DOHH2 (cell line): ENCODE measurements around the gene ZNRD2.

Experiments
- H3F3A ChIP-seq: fragments of 200-600 bp; sonication (generic), shearing (Covaris generic); 2 replicates; pipeline ENCODE4 v1.6.0; 2016; ENCODE audit warnings: antibody characterized with exemption, mild to moderate bottlenecking; ENCODE audit not compliant: control insufficient read depth, insufficient read depth
- H3K27ac ChIP-seq: fragments of 200-600 bp; sonication (generic); 2 replicates; pipeline ENCODE4 v1.5.1; 2014; ENCODE audit warnings: low read depth, mild to moderate bottlenecking, low read length, moderate library complexity
- H3K27me3 ChIP-seq: fragments of 200-600 bp; sonication (generic); 2 replicates; pipeline ENCODE4 v1.6.1; 2014; ENCODE audit warnings: mild to moderate bottlenecking, low read length, mixed read lengths; ENCODE audit not compliant: control insufficient read depth
- H3K36me3 ChIP-seq: fragments of 200-600 bp; sonication (generic); 2 replicates; pipeline ENCODE4 v1.6.1; 2014; ENCODE audit warnings: mild to moderate bottlenecking, low read length, moderate library complexity, mixed read lengths; ENCODE audit not compliant: control insufficient read depth
- H3K4me1 ChIP-seq: fragments of 200-600 bp; sonication (generic); 2 replicates; pipeline ENCODE4 v1.6.1; 2014; ENCODE audit warnings: mild to moderate bottlenecking, low read length, mixed read lengths; ENCODE audit not compliant: control insufficient read depth
- H3K4me2 ChIP-seq: fragments of 200-600 bp; sonication (generic); 2 replicates; pipeline ENCODE4 v1.6.0; 2014; ENCODE audit warnings: mild to moderate bottlenecking, low read length, moderate library complexity
- H3K4me3 ChIP-seq: fragments of 200-600 bp; sonication (generic); 2 replicates; pipeline ENCODE4 v1.5.1; 2014; ENCODE audit warnings: mild to moderate bottlenecking, low read length, mixed read lengths
- H3K79me2 ChIP-seq: fragments of 200-600 bp; sonication (generic); 2 replicates; pipeline ENCODE4 v1.6.1; 2014; ENCODE audit warnings: mild to moderate bottlenecking, low read length, mixed read lengths; ENCODE audit not compliant: control insufficient read depth
- H3K9me2 ChIP-seq: fragments of 200-600 bp; sonication (generic); replicated peaks from 2 replicates; pipeline ENCODE4 v1.6.1; 2014; ENCODE audit warnings: mild to moderate bottlenecking, low read length, mixed read lengths; ENCODE audit not compliant: control insufficient read depth
- H3K9me3 ChIP-seq: fragments of 200-600 bp; sonication (generic); 2 replicates; pipeline ENCODE4 v1.6.1; 2014; ENCODE audit warnings: antibody characterized with exemption, low read length, mixed read lengths; ENCODE audit not compliant: control insufficient read depth, insufficient read depth
- H4K20me1 ChIP-seq: fragments of 200-600 bp; sonication (generic); 2 replicates; pipeline ENCODE4 v1.6.0; 2014; ENCODE audit warnings: low read depth, mild to moderate bottlenecking, antibody characterized with exemption, low read length, moderate library complexity; ENCODE audit not compliant: control insufficient read depth, insufficient read depth
- EZH2phosphoT487 ChIP-seq: fragments of 200-600 bp; sonication (generic); IDR thresholded peaks from 2 replicates; pipeline ENCODE4 v1.6.1; 2017; ENCODE audit warnings: borderline replicate concordance, mild to moderate bottlenecking, antibody characterized with exemption, low read length, moderate library complexity, mixed read lengths
- TF ChIP-seq, protein P1 (sequence below): fragments of 200-600 bp; sonication (generic); IDR thresholded peaks from one replicate; pipeline ENCODE4 v1.5.1; 2014; ENCODE audit warnings: antibody characterized with exemption, mild to moderate bottlenecking, low read depth, low read length; ENCODE audit not compliant: poor library complexity, severe bottlenecking

The ZNRD2 gene

DNA sequence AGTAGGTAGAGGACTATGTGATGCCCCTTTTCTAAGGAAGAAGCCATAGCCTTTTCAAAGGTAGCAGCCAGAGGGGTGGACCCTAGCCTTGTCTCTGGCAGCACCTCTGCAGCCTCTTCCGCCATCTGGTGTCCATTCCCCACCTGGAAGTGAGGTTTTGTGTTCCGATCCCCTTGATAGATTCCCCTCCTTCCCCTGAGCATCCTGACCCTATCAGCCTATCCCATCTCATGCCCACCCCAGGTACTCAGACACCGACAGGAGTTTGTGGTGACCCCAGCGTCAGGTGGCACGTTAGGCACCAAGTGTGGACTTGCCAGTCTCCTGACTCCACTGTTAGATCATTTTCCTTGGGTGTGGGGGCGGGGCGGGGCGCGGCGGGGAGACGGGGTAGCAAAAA is 1.7 kb downstream of the ZNRD2 start:
- 0 out of 2 replicates have a peak, but pooled peaks cover 2% of the 10 kb centered on the region for H4K20me1 ChIP-seq
- peak overlapping the region; percentile 98 for H3K4me3 ChIP-seq
- H3K27ac ChIP-seq = peak overlapping the region; percentile 31
- no peaks in the 10 kb centered on the region for H3K9me3 ChIP-seq
- H3K9me2 ChIP-seq = no peaks in the 10 kb centered on the region
- TF ChIP-seq EZH2phosphoT487 = no peak
- TF ChIP-seq, protein P1, sequence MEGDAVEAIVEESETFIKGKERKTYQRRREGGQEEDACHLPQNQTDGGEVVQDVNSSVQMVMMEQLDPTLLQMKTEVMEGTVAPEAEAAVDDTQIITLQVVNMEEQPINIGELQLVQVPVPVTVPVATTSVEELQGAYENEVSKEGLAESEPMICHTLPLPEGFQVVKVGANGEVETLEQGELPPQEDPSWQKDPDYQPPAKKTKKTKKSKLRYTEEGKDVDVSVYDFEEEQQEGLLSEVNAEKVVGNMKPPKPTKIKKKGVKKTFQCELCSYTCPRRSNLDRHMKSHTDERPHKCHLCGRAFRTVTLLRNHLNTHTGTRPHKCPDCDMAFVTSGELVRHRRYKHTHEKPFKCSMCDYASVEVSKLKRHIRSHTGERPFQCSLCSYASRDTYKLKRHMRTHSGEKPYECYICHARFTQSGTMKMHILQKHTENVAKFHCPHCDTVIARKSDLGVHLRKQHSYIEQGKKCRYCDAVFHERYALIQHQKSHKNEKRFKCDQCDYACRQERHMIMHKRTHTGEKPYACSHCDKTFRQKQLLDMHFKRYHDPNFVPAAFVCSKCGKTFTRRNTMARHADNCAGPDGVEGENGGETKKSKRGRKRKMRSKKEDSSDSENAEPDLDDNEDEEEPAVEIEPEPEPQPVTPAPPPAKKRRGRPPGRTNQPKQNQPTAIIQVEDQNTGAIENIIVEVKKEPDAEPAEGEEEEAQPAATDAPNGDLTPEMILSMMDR = peak; percentile 40
- H3K79me2 ChIP-seq = peaks cover 66% of the 10 kb centered on the region
- H3K4me2 ChIP-seq = peak overlapping the region; percentile 87
- peaks cover 27% of the 10 kb centered on the region for H3F3A ChIP-seq
- peaks cover 61% of the 10 kb centered on the region for H3K4me1 ChIP-seq
- H3K27me3 ChIP-seq = no peaks in the 10 kb centered on the region
- peaks cover 26% of the 10 kb centered on the region for H3K36me3 ChIP-seq

DNA sequence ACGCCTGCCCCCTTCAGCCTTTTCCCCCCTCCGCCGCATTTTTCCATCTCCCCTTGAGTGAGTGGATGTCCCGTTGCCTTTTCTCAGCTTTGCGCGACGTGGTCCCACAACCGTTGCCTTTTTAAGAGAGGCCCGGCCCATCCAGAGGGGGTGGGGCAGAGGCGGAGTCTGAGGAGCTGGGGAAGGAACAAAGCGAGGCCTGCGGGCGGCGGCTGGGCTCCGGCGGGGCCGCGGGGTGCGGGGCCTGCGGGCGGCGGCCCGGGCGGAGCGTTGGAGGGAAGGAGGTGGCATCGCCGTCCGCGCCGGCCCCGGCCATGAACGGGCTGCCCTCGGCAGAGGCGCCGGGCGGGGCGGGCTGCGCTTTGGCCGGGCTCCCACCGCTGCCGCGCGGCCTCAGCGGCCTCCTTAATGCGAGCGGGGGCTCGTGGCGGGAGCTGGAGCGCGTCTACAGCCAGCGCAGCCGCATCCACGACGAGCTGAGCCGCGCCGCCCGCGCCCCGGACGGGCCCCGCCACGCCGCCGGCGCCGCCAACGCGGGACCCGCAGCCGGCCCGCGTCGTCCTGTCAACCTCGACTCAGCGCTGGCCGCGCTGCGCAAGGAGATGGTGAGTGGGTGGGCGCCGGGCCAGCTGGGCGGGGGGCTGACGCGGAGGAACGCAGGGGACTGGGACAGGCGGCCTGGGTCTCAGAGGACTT is 2.2 kb downstream of the ZNRD2 start, which contains the start of gene FAM89B:
FAM89B (plus strand) TSS at position 183 of the 696 bp plus-strand sequence; CDS start at position 315, 132 bp downstream.
- Histone ChIP-seq H3K4me3 (peak within 1 kb of the TSS; percentile 98), H3F3A (peaks cover 27% of the 10 kb centered on the region), H3K4me1 (peaks cover 65% of the 10 kb centered on the region), H3K79me2 (peaks cover 64% of the 10 kb centered on the region), H3K36me3 (peaks cover 26% of the 10 kb centered on the region), H4K20me1 (0 out of 2 replicates have a peak, but pooled peaks cover 2% of the 10 kb centered on the region), H3K9me3 (no peaks in the 10 kb centered on the region), H3K4me2 (peak within 1 kb of the TSS; percentile 87), H3K9me2 (no peaks in the 10 kb centered on the region), H3K27me3 (no peaks in the 10 kb centered on the region), H3K27ac (peak within 1 kb of the TSS; percentile 90)
- no peak for TF ChIP-seq EZH2phosphoT487
- TF ChIP-seq, protein P1 = no peak

DNA sequence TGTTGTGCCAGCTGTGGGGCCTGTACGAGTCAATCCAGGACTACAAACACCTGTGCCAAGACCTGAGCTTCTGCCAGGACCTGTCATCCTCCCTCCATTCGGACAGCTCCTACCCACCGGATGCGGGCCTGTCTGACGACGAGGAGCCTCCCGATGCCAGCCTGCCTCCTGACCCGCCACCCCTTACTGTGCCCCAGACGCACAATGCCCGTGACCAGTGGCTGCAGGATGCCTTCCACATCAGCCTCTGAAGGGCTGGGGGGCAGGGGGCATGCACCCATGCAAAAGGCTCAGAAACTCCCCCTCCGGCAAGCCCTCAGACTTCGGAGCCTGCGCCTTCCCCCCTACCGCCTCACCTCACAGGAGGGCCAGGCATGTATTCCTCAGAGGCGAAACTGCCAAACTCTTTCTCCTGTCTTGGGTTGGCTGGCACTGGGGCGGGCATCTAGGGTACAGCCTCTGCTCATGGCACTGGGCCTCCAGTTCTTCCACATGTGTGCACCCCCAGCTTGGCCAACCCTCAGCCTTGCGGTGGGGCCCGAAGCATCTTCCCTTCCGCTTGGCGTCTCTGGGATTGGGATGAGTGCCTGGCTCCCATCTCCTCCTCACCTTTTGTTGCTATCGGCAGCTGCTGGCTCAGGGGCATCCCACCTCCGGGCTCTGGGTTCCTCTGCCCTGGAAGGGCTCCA is 3.3 kb downstream of the ZNRD2 start:
- Histone ChIP-seq H3K79me2 (peaks cover 54% of the 10 kb centered on the region), H3K4me2 (peak overlapping the region; percentile 87), H3K27me3 (no peaks in the 10 kb centered on the region), H3K4me1 (peaks cover 62% of the 10 kb centered on the region), H3K4me3 (peak overlapping the region; percentile 98), H3F3A (peaks cover 25% of the 10 kb centered on the region), H3K9me2 (no peaks in the 10 kb centered on the region), H4K20me1 (0 out of 2 replicates have a peak, but pooled peaks cover 2% of the 10 kb centered on the region), H3K27ac (peak overlapping the region; percentile 90), H3K9me3 (no peaks in the 10 kb centered on the region), H3K36me3 (peaks cover 20% of the 10 kb centered on the region)
- no peak for TF ChIP-seq EZH2phosphoT487
- TF ChIP-seq, protein P1 = no peak
